Ovary (tissue), 9 donors: Measurements from ENCODE around the gene LMF1. TPM values are rescaled to one million over a fixed set of nuclear protein-coding genes. Genes with fewer than 3 reads are reported as not detected.

Experiments
- DNase-seq, 5 donors: peaks; one replicate each; pipeline ENCODE4 v3.0.0-alpha.2; 2019 to 2020
- H3K27ac ChIP-seq, 2 donors: fragments of 200-600 bp; one replicate each; pipeline versions ENCODE4 v1.5.1 to v1.8.0; 2019 to 2022
- H3K27me3 ChIP-seq: fragments of 200-600 bp; one replicate; pipeline ENCODE4 v1.8.0; 2022
- H3K36me3 ChIP-seq: fragments of 200-600 bp; sonication (generic); one replicate; pipeline ENCODE4 v1.5.1; 2019
- H3K4me1 ChIP-seq: one replicate; pipeline ENCODE4 v1.8.1; 2013; ENCODE audit warnings: mild to moderate bottlenecking, moderate library complexity; ENCODE audit not compliant: insufficient read depth
- H3K4me3 ChIP-seq: fragments of 200-600 bp; sonication (generic); one replicate; pipeline ENCODE4 v1.5.1; 2017
- H3K9me3 ChIP-seq, 2 donors: fragments of 200-600 bp in 1 of 2; sonication (generic) in 1 of 2; one replicate each; pipeline versions ENCODE4 v1.5.1 to v1.8.1; 2013 to 2019; ENCODE audit warnings: mild to moderate bottlenecking in 1 of 2, moderate library complexity in 1 of 2
- CTCF ChIP-seq, 3 donors: fragments of 450-650 bp in 2 of 3; fragments of 200-600 bp in 1 of 3; IDR thresholded peaks; one replicate each; pipeline versions ENCODE4 v1.5.1 to v1.8.0; 2016 to 2022; ENCODE audit warnings: antibody characterized with exemption in 3 of 3, mild to moderate bottlenecking in 1 of 3
- EP300 ChIP-seq: sonication (generic); formaldehyde crosslinking; IDR thresholded peaks from one replicate; pipeline ENCODE4 v1.6.1; 2017; ENCODE audit warnings: antibody characterized with exemption
- POLR2A ChIP-seq: fragments of 450-650 bp; IDR thresholded peaks from one replicate; pipeline ENCODE4 v1.6.1; 2017; ENCODE audit warnings: antibody characterized with exemption, mild to moderate bottlenecking, moderate library complexity
- WGBS, 3 donors: extraction: QIAGEN DNeasy Blood & Tissue Kit in 1 of 3; methylation state at CpG; one replicate each; pipeline versions ENCODE4 v1.1.5 to v1.1.7; 2013 to 2017; 5-methylcytosine and 5-hydroxymethylcytosine counted together
- intact Hi-C, 4 donors: fragments of 100-400 bp; cut with DNase I; formaldehyde crosslinking; loops; one replicate each; pipeline versions ENCODE4 v1.11.0 to v1.15.1; 2022 to 2023
- polyA plus RNA-seq, 2 donors: library from polyadenylated mRNA; stranded (reverse); fragments of 200-250 nt in 1 of 2; fragments of 350-450 nt in 1 of 2; fragmentation: Illumina TruSeq in 1 of 2; extraction: RNeasy Lipid Tissue Mini Kit (QIAGEN cat#74804) in 1 of 2; gene quantifications; one replicate each; pipeline ENCODE4 v1.2.3, GENCODE V29; 2013 to 2014
- total RNA-seq, 7 donors: library from RNA; depleted of rRNA in 2 of 7; stranded (reverse); fragments of >200 nt in 2 of 7; fragmentation: NEBNext Ultra II Directional in 3 of 7; extraction: Animal tissue kit (Norgen Biotek cat#: 25700) in 3 of 7; gene quantifications; one replicate each; pipeline versions ENCODE4 v1.1.0 to v1.2.4, GENCODE V29; 2016 to 2023
- donor health status: DM: no; HTN: no; CAD: no; lungs with moderate emphysema.
- donor health status: DM: no; HTN: no; CAD: no.
- donor health status: Bipolar disorder and iron deficiency.
- donor health status: DM: yes; HTN: yes; CAD: no.
- donor health status: DM: no; HTN: no; CAD: no.
- donor health status: DM: yes; HTN: yes; CAD: no.

Gene LMF1
- total and polyA plus RNA-seq, 9 donors: 7.8 to 31.9 (median 23.6) TPM

GRCh38 chr16:894841-895240 is 75.9 kb downstream of the LMF1 start:
- intact Hi-C loops: no loop called here
- 84 to 91% (median 89%) methylated on average over 24 of the region's 24 CpGs for WGBS, 3 donors
- no peak overlapping the region for H3K27ac ChIP-seq

GRCh38 chr16:894136-894535 is 76.6 kb downstream of the LMF1 start:
- Histone ChIP-seq H3K27ac (no peak overlapping the region), H3K9me3 (no peaks in the 10 kb centered on the region), H3K4me3 (no peak overlapping the region), H3K36me3 (no peaks in the 10 kb centered on the region), H3K4me1 (no peaks in the 10 kb centered on the region), H3K27me3 (no peaks in the 10 kb centered on the region)
- 77 to 88% (median 81%) methylated on average over 23 to 27 of the region's 27 CpGs for WGBS, 3 donors
- no peak for TF ChIP-seq EP300
- no peak for TF ChIP-seq POLR2A
- TF ChIP-seq CTCF (IDR thresholded peaks at IDR 0.05): no peak
- peak in 2 of 5 donors; percentile 41 to 63 for DNase-seq
- intact Hi-C loops: no loop called here

More at GRCh38 chr16:894841-895240, 75.9 kb downstream of the LMF1 start:
- Histone ChIP-seq H3K4me3 (no peak overlapping the region), H3K4me1 (no peaks in the 10 kb centered on the region), H3K27me3 (no peaks in the 10 kb centered on the region), H3K9me3 (no peaks in the 10 kb centered on the region), H3K36me3 (no peaks in the 10 kb centered on the region)
- no peak for TF ChIP-seq POLR2A
- no peak for DNase-seq

GRCh38 chr16:893360-893759 is 77.4 kb downstream of the LMF1 start:
- Histone ChIP-seq H3K4me3 (no peak overlapping the region), H3K27ac (no peak overlapping the region), H3K4me1 (no peaks in the 10 kb centered on the region), H3K27me3 (no peaks in the 10 kb centered on the region), H3K9me3 (no peaks in the 10 kb centered on the region), H3K36me3 (no peaks in the 10 kb centered on the region)
- no peak for TF ChIP-seq EP300
- no peak for TF ChIP-seq POLR2A
- no peak for TF ChIP-seq CTCF (IDR thresholded peaks at IDR 0.05)
- intact Hi-C loops: no loop called here
- DNase-seq: no peak
- WGBS, 3 donors: 79 to 84% (median 81%) methylated on average over 17 to 18 of the region's 18 CpGs

- no peaks in the 10 kb centered on the region for H3K4me1 ChIP-seq
- no peaks in the 10 kb centered on the region for H3K36me3 ChIP-seq
- no peaks in the 10 kb centered on the region for H3K27me3 ChIP-seq
- no peak overlapping the region for H3K27ac ChIP-seq
- no peak for DNase-seq
- intact Hi-C loops: no loop called here
- no peak overlapping the region for H3K4me3 ChIP-seq
- TF ChIP-seq EP300: no peak
- no peak for TF ChIP-seq POLR2A
- TF ChIP-seq CTCF (IDR thresholded peaks at IDR 0.05): no peak
- WGBS, 3 donors: 77 to 82% (median 79%) methylated on average over 33 to 35 of the region's 35 CpGs
- no peaks in the 10 kb centered on the region for H3K9me3 ChIP-seq
Measured at GRCh38 chr16:892536-893255, 78.1 kb downstream of the LMF1 start.

GRCh38 chr16:892006-892405 is 78.8 kb downstream of the LMF1 start:
- TF ChIP-seq EP300: no peak
- TF ChIP-seq POLR2A: no peak
- no peak for TF ChIP-seq CTCF (IDR thresholded peaks at IDR 0.05)
- H3K36me3 ChIP-seq: no peaks in the 10 kb centered on the region
- WGBS, 3 donors: 88 to 97% (median 92%) methylated on average over 19 of the region's 19 CpGs
- no peaks in the 10 kb centered on the region for H3K4me1 ChIP-seq
- no peak overlapping the region for H3K4me3 ChIP-seq
- intact Hi-C loops: no loop called here
- no peaks in the 10 kb centered on the region for H3K27me3 ChIP-seq
- no peak for DNase-seq
- H3K9me3 ChIP-seq: no peaks in the 10 kb centered on the region
- H3K27ac ChIP-seq: no peak overlapping the region
